PC-3 (cell line): Measurements from ENCODE around the gene C6orf163.

Experiments used
- EZH2phosphoT487 ChIP-seq: fragments of 300-600 bp; sonication (generic); IDR thresholded peaks from 2 replicates; pipeline ENCODE4 v1.6.1; 2018; ENCODE audit warnings: mild to moderate bottlenecking, antibody characterized with exemption, low read length, borderline replicate concordance
- TF ChIP-seq, protein P1 (sequence below): fragments of 300-600 bp; sonication (generic); conservative IDR thresholded peaks from 2 replicates; pipeline ENCODE4 v1.5.1; 2017; ENCODE audit warnings: antibody characterized with exemption, low read depth, mild to moderate bottlenecking, low read length

GRCh38 chr6:87397656-87398055, 53.0 kb downstream of the C6orf163 start:
- TF ChIP-seq, protein P1, sequence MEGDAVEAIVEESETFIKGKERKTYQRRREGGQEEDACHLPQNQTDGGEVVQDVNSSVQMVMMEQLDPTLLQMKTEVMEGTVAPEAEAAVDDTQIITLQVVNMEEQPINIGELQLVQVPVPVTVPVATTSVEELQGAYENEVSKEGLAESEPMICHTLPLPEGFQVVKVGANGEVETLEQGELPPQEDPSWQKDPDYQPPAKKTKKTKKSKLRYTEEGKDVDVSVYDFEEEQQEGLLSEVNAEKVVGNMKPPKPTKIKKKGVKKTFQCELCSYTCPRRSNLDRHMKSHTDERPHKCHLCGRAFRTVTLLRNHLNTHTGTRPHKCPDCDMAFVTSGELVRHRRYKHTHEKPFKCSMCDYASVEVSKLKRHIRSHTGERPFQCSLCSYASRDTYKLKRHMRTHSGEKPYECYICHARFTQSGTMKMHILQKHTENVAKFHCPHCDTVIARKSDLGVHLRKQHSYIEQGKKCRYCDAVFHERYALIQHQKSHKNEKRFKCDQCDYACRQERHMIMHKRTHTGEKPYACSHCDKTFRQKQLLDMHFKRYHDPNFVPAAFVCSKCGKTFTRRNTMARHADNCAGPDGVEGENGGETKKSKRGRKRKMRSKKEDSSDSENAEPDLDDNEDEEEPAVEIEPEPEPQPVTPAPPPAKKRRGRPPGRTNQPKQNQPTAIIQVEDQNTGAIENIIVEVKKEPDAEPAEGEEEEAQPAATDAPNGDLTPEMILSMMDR: no peak
- TF ChIP-seq EZH2phosphoT487: no peak
